HEK293 (cell line): ENCODE measurements around the gene EIF2A.

Experiments used
- CTCF ChIP-seq: fragments of 450-650 bp; formaldehyde crosslinking; IDR thresholded peaks from 2 replicates; pipeline ENCODE4 v1.5.1; 2016; ENCODE audit warnings: missing biosample characterization, missing genetic modification characterization
- KLF16 ChIP-seq: fragments of 450-650 bp; formaldehyde crosslinking; IDR thresholded peaks from 2 replicates; pipeline ENCODE4 v1.5.1; 2017; ENCODE audit warnings: missing biosample characterization, missing genetic modification characterization
- MYNN ChIP-seq: fragments of 450-650 bp; formaldehyde crosslinking; IDR thresholded peaks from 2 replicates; pipeline ENCODE4 v1.5.1; 2016; ENCODE audit warnings: missing biosample characterization, missing genetic modification characterization, borderline replicate concordance
- MZF1 ChIP-seq: fragments of 450-650 bp; formaldehyde crosslinking; IDR thresholded peaks from 2 replicates; pipeline ENCODE4 v1.5.1; 2017; ENCODE audit warnings: missing biosample characterization, missing genetic modification characterization, borderline replicate concordance
- YY1 ChIP-seq: fragments of 450-650 bp; formaldehyde crosslinking; IDR thresholded peaks from 2 replicates; pipeline ENCODE4 v1.5.1; 2018; ENCODE audit warnings: missing biosample characterization, missing genetic modification characterization
- ZNF140 ChIP-seq: fragments of 450-650 bp; formaldehyde crosslinking; IDR thresholded peaks from 2 replicates; pipeline ENCODE4 v1.5.1; 2016; ENCODE audit warnings: missing biosample characterization, missing genetic modification characterization
- ZNF239 ChIP-seq: fragments of 450-650 bp; formaldehyde crosslinking; IDR thresholded peaks from 2 replicates; pipeline ENCODE4 v1.5.1; 2016; ENCODE audit warnings: missing biosample characterization, missing genetic modification characterization
- ZNF76 ChIP-seq: fragments of 450-650 bp; formaldehyde crosslinking; IDR thresholded peaks from 2 replicates; pipeline ENCODE4; 2016; ENCODE audit warnings: low read depth, missing biosample characterization, missing genetic modification characterization, borderline replicate concordance
- TF ChIP-seq, protein P1 (sequence below): fragments of 450-650 bp; formaldehyde crosslinking; IDR thresholded peaks from 2 replicates; pipeline ENCODE4 v1.5.1; 2016; ENCODE audit warnings: missing biosample characterization, missing genetic modification characterization
- TF ChIP-seq, protein P2 (sequence below): fragments of 450-650 bp; formaldehyde crosslinking; IDR thresholded peaks from 2 replicates; pipeline ENCODE4 v1.5.1; 2016; ENCODE audit warnings: missing biosample characterization, missing genetic modification characterization, low read depth
- TF ChIP-seq, protein P3 (sequence below): fragments of 450-650 bp; formaldehyde crosslinking; IDR thresholded peaks from 2 replicates; pipeline ENCODE4 v1.5.1; 2016; ENCODE audit warnings: missing biosample characterization, missing genetic modification characterization

- no peak for TF ChIP-seq MYNN (tag by site-specific recombination)
- TF ChIP-seq KLF16 (tag by site-specific recombination): no peak
- TF ChIP-seq ZNF239: no peak
- TF ChIP-seq CTCF (tag by site-specific recombination): no peak
- TF ChIP-seq, protein P1, sequence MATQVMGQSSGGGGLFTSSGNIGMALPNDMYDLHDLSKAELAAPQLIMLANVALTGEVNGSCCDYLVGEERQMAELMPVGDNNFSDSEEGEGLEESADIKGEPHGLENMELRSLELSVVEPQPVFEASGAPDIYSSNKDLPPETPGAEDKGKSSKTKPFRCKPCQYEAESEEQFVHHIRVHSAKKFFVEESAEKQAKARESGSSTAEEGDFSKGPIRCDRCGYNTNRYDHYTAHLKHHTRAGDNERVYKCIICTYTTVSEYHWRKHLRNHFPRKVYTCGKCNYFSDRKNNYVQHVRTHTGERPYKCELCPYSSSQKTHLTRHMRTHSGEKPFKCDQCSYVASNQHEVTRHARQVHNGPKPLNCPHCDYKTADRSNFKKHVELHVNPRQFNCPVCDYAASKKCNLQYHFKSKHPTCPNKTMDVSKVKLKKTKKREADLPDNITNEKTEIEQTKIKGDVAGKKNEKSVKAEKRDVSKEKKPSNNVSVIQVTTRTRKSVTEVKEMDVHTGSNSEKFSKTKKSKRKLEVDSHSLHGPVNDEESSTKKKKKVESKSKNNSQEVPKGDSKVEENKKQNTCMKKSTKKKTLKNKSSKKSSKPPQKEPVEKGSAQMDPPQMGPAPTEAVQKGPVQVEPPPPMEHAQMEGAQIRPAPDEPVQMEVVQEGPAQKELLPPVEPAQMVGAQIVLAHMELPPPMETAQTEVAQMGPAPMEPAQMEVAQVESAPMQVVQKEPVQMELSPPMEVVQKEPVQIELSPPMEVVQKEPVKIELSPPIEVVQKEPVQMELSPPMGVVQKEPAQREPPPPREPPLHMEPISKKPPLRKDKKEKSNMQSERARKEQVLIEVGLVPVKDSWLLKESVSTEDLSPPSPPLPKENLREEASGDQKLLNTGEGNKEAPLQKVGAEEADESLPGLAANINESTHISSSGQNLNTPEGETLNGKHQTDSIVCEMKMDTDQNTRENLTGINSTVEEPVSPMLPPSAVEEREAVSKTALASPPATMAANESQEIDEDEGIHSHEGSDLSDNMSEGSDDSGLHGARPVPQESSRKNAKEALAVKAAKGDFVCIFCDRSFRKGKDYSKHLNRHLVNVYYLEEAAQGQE (tag by site-specific recombination): no peak
- TF ChIP-seq, protein P2, sequence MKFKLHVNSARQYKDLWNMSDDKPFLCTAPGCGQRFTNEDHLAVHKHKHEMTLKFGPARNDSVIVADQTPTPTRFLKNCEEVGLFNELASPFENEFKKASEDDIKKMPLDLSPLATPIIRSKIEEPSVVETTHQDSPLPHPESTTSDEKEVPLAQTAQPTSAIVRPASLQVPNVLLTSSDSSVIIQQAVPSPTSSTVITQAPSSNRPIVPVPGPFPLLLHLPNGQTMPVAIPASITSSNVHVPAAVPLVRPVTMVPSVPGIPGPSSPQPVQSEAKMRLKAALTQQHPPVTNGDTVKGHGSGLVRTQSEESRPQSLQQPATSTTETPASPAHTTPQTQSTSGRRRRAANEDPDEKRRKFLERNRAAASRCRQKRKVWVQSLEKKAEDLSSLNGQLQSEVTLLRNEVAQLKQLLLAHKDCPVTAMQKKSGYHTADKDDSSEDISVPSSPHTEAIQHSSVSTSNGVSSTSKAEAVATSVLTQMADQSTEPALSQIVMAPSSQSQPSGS (tag by site-specific recombination): no peak
- no peak for TF ChIP-seq MZF1
- no peak for TF ChIP-seq ZNF140
- TF ChIP-seq, protein P3, sequence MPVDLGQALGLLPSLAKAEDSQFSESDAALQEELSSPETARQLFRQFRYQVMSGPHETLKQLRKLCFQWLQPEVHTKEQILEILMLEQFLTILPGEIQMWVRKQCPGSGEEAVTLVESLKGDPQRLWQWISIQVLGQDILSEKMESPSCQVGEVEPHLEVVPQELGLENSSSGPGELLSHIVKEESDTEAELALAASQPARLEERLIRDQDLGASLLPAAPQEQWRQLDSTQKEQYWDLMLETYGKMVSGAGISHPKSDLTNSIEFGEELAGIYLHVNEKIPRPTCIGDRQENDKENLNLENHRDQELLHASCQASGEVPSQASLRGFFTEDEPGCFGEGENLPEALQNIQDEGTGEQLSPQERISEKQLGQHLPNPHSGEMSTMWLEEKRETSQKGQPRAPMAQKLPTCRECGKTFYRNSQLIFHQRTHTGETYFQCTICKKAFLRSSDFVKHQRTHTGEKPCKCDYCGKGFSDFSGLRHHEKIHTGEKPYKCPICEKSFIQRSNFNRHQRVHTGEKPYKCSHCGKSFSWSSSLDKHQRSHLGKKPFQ (tag by site-specific recombination): no peak
- no peak for TF ChIP-seq YY1 (tag by site-specific recombination)
- no peak for TF ChIP-seq ZNF76 (tag by site-specific recombination)
These were observed 26.2 kb upstream of the EIF2A start for GRCh38 chr3:150520408-150520807.
